ENCODE measurements around the gene TBC1D16. TPM values are rescaled to one million over a fixed set of nuclear protein-coding genes. Genes with fewer than 3 reads are reported as not detected.

Gene TBC1D16
- total RNA-seq, 1 donor from 2014 or later, result 21.2 TPM

GRCh38 chr17:79951361-79952264, 84.1 kb downstream of the TBC1D16 start:
- peak overlapping the region; percentile 82 for H3K27ac Mint-ChIP-seq
- H3K36me3 ChIP-seq, result no peaks in the 10 kb centered on the region
- H3K36me3 Mint-ChIP-seq, result peaks cover 7% of the 10 kb centered on the region
- H3K4me2 ChIP-seq, result peak overlapping the region; percentile 82
- H3K27me3 ChIP-seq, result peaks cover 44% of the 10 kb centered on the region
- no peak overlapping the region for H2AFZ ChIP-seq (replicated peaks)
- no peaks in the 10 kb centered on the region for H3K79me2 ChIP-seq (ENCODE audit: low read depth)
- H3K9me3 Mint-ChIP-seq, result no peaks in the 10 kb centered on the region
- H3K4me1 ChIP-seq, result peaks cover 37% of the 10 kb centered on the region
- H3F3A ChIP-seq (ENCODE audit: low read depth), result peaks cover 41% of the 10 kb centered on the region
- peaks cover 76% of the 10 kb centered on the region for H4K20me1 ChIP-seq (ENCODE audit: low read depth)
- TF ChIP-seq EZH2 (IDR thresholded peaks at IDR 0.05) (no peak), EZH2phosphoT487 (IDR thresholded peaks at IDR 0.05) (no peak)
- H3K27me3 Mint-ChIP-seq (ENCODE audit: insufficient read depth, low read depth), result peaks cover 23% of the 10 kb centered on the region
- peak overlapping the region; percentile 84 for H3K4me3 Mint-ChIP-seq
- peak overlapping the region; percentile 43 for H3K4me3 ChIP-seq
- peaks cover 70% of the 10 kb centered on the region for H3K4me1 Mint-ChIP-seq
- peak; percentile 72 for DNase-seq (ENCODE audit: low spot score)
- H3K9me3 ChIP-seq (ENCODE audit: low read depth), result no peaks in the 10 kb centered on the region
- no peak overlapping the region for H3K9ac ChIP-seq
- no peak overlapping the region for H3K27ac ChIP-seq

DNA sequence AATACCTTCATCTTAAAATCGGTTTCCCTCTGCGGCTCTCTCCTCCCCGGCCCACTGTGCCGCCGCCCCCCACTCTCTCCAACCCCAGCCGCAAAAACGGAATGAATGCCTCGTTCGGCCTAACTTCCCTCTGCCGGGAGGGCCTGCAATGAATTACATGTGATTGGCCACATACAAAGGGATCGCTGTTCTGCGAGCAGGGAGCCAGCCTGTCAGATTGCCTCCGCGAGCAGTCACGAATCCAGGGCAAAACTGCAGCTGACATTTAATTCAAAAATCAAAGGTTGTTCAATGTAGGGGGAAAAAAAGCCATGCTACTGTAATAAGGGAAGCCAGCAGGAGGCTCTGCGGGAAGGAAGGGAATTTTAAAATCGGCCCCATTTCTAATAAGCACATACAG, 84.9 kb downstream of the TBC1D16 start:
- peak overlapping the region; percentile 84 for H3K4me3 Mint-ChIP-seq
- H3K27ac Mint-ChIP-seq, result peak overlapping the region; percentile 68
- no peaks in the 10 kb centered on the region for H3K9me3 ChIP-seq (ENCODE audit: low read depth)
- H3F3A ChIP-seq (ENCODE audit: low read depth), result peaks cover 41% of the 10 kb centered on the region
- no peaks in the 10 kb centered on the region for H3K36me3 ChIP-seq
- H3K4me1 Mint-ChIP-seq, result peaks cover 72% of the 10 kb centered on the region
- TF ChIP-seq EZH2phosphoT487 (IDR thresholded peaks at IDR 0.05), result no peak
- no peak for TF ChIP-seq CTCF (IDR thresholded peaks at IDR 0.05)
- TF ChIP-seq EZH2 (IDR thresholded peaks at IDR 0.05), result peak; percentile 45
- no peak overlapping the region for H3K9ac ChIP-seq
- peak overlapping the region; percentile 43 for H3K4me3 ChIP-seq
- H2AFZ ChIP-seq (replicated peaks), result no peak overlapping the region
- DNase-seq (ENCODE audit: low spot score), result peak; percentile 85
- peaks cover 23% of the 10 kb centered on the region for H3K27me3 Mint-ChIP-seq (ENCODE audit: insufficient read depth, low read depth)
- H3K27ac ChIP-seq, result no peak overlapping the region
- H3K36me3 Mint-ChIP-seq, result peaks cover 10% of the 10 kb centered on the region
- H3K9me3 Mint-ChIP-seq, result no peaks in the 10 kb centered on the region
- H3K27me3 ChIP-seq, result peaks cover 44% of the 10 kb centered on the region
- H3K4me1 ChIP-seq, result peaks cover 37% of the 10 kb centered on the region
- no peaks in the 10 kb centered on the region for H3K79me2 ChIP-seq (ENCODE audit: low read depth)
- peaks cover 84% of the 10 kb centered on the region for H4K20me1 ChIP-seq (ENCODE audit: low read depth)
- peak overlapping the region; percentile 82 for H3K4me2 ChIP-seq

DNA sequence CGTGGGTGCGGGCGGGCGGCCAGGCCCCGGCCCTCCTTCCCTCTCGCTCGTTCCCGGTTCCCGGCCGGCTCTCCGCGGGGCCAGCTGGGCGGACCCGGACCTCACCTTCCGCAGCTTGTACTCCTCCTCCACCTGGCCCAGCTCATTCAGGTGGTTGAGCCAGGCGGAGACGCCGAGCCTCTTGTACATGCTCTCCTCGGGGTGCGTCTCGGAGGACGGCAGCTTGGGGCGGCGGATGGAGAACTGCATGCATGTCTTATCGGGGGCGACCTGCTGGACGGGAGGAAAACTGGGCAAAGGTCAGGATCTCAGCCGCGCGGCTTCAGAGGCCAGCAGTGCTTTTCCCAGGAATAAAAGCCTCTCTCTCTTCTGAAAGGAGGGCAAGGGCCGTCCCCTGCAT, 85.4 kb downstream of the TBC1D16 start:
- peaks cover 68% of the 10 kb centered on the region for H3K4me1 Mint-ChIP-seq
- no peaks in the 10 kb centered on the region for H3K9me3 Mint-ChIP-seq
- Histone ChIP-seq H3K9ac (no peak overlapping the region), H4K20me1 (ENCODE audit: low read depth) (peaks cover 84% of the 10 kb centered on the region), H3K36me3 (no peaks in the 10 kb centered on the region), H3K27ac (no peak overlapping the region), H2AFZ (replicated peaks) (no peak overlapping the region), H3K9me3 (ENCODE audit: low read depth) (no peaks in the 10 kb centered on the region), H3F3A (ENCODE audit: low read depth) (peaks cover 37% of the 10 kb centered on the region), H3K27me3 (peaks cover 44% of the 10 kb centered on the region), H3K4me1 (peaks cover 37% of the 10 kb centered on the region), H3K79me2 (ENCODE audit: low read depth) (no peaks in the 10 kb centered on the region), H3K4me2 (peak overlapping the region; percentile 82), H3K4me3 (peak overlapping the region; percentile 43)
- TF ChIP-seq EZH2 (IDR thresholded peaks at IDR 0.05) (peak; percentile 29), EZH2phosphoT487 (IDR thresholded peaks at IDR 0.05) (no peak), CTCF (IDR thresholded peaks at IDR 0.05) (no peak)
- H3K27me3 Mint-ChIP-seq (ENCODE audit: insufficient read depth, low read depth), result peaks cover 23% of the 10 kb centered on the region
- peak; percentile 65 for DNase-seq (ENCODE audit: low spot score)
- H3K27ac Mint-ChIP-seq, result peak overlapping the region; percentile 91
- H3K36me3 Mint-ChIP-seq, result peaks cover 12% of the 10 kb centered on the region
- H3K4me3 Mint-ChIP-seq, result peak overlapping the region; percentile 84
